Keratinocyte (primary cell): ENCODE measurements around the gene SNHG17. TPM values are rescaled to one million over a fixed set of nuclear protein-coding genes. Genes with fewer than 3 reads are reported as not detected.
"Not testable (repeated sequence)": the region's sequence is repeated elsewhere in the genome, so short reads cannot be mapped to it uniquely, and the experiment has no call there.

ENCODE experiments used
- DNase-seq: peaks from one replicate; pipeline ENCODE4 v3.0.0-alpha.2; 2011; ENCODE audit warnings: low read depth, missing footprints, low spot score
- FAIRE-seq: peaks from 2 replicates; lab custom pipeline; 2011; peaks lifted over from hg19 to GRCh38; lab: Jason Lieb, UNC
- H2AFZ ChIP-seq: 2 replicates; pipeline ENCODE4 v1.6.0; 2012; ENCODE audit warnings: low read length, control low read depth, inconsistent platforms; ENCODE audit not compliant: control insufficient read depth
- H3K27ac ChIP-seq: 2 replicates; pipeline ENCODE4 v1.5.1; 2011; ENCODE audit warnings: low read length; ENCODE audit not compliant: control insufficient read depth, insufficient read depth
- H3K27me3 ChIP-seq: 3 replicates; pipeline ENCODE4 v1.6.0; 2011; ENCODE audit warnings: low read length; ENCODE audit not compliant: control insufficient read depth, insufficient read depth; ENCODE audit errors: extremely low read depth
- H3K36me3 ChIP-seq, 2 experiments: 2 replicates in 1 of 2; 3 replicates in 1 of 2; pipeline ENCODE4 v1.5.1; 2011; ENCODE audit warnings: low read length in 2 of 2, mild to moderate bottlenecking in 1 of 2; ENCODE audit not compliant: control insufficient read depth in 2 of 2, insufficient read depth in 2 of 2; ENCODE audit errors: extremely low read depth in 1 of 2
- H3K4me1 ChIP-seq: 3 replicates; pipeline ENCODE4 v1.5.1; 2011; ENCODE audit warnings: low read length; ENCODE audit not compliant: control insufficient read depth, insufficient read depth; ENCODE audit errors: extremely low read depth
- H3K4me2 ChIP-seq: 3 replicates; pipeline ENCODE4 v1.6.0; 2011; ENCODE audit warnings: low read depth, low read length; ENCODE audit not compliant: control insufficient read depth, insufficient read depth; ENCODE audit errors: extremely low read depth
- H3K4me3 ChIP-seq, 3 experiments: fragments of 200-600 bp in 1 of 3; sonication (generic) in 1 of 3; 2 replicates in 2 of 3; 3 replicates in 1 of 3; pipeline ENCODE4 v1.5.1; 2011 to 2016; ENCODE audit warnings: low read length in 3 of 3, mild to moderate bottlenecking in 3 of 3, control low read depth in 2 of 3, inconsistent platforms in 1 of 3, low read depth in 1 of 3, mixed read lengths in 1 of 3, mixed run types in 1 of 3, moderate library complexity in 1 of 3; ENCODE audit not compliant: control insufficient read depth in 2 of 3, insufficient read depth in 2 of 3; ENCODE audit errors: extremely low read depth in 1 of 3
- H3K79me2 ChIP-seq: 2 replicates; pipeline ENCODE4 v1.6.0; 2012; ENCODE audit warnings: low read length; ENCODE audit not compliant: control insufficient read depth, insufficient read depth
- H3K9ac ChIP-seq: 3 replicates; pipeline ENCODE4 v1.6.0; 2011; ENCODE audit warnings: low read length; ENCODE audit not compliant: control insufficient read depth, insufficient read depth; ENCODE audit errors: extremely low read depth
- H3K9me1 ChIP-seq: 3 replicates; pipeline ENCODE4 v1.6.0; 2011; ENCODE audit warnings: low read length; ENCODE audit not compliant: control insufficient read depth, insufficient read depth; ENCODE audit errors: extremely low read depth
- H3K9me3 ChIP-seq: 2 replicates; pipeline ENCODE4 v1.5.1; 2012; ENCODE audit warnings: low read depth, low read length; ENCODE audit not compliant: control insufficient read depth
- H4K20me1 ChIP-seq: 3 replicates; pipeline ENCODE4 v1.6.0; 2011; ENCODE audit warnings: low read length; ENCODE audit not compliant: control insufficient read depth, insufficient read depth; ENCODE audit errors: extremely low read depth
- EZH2 ChIP-seq: IDR thresholded peaks from one replicate; pipeline ENCODE4 v1.6.1; 2012; ENCODE audit warnings: inconsistent platforms, mild to moderate bottlenecking, low read length, moderate library complexity
- dilution Hi-C: fragments of 300-500 bp; cut with MboI; formaldehyde crosslinking; loops from one replicate; pipeline ENCODE4 v1.7.0; 2020; ENCODE audit warnings: low sequenced_read_pairs; ENCODE audit not compliant: extremely low pct_ligation_motif_present
- polyA plus RNA-seq, 5 experiments: library from polyadenylated mRNA; depleted of rRNA in 3 of 5; stranded (reverse) in 3 of 5; stranded (forward) in 1 of 5; unstranded in 1 of 5; fragments of >200 nt; gene quantifications; 1 replicate in 1 of 5; 2 replicates in 3 of 5; 3 replicates in 1 of 5; pipeline versions ENCODE4 v1.2.1 to v1.2.3, GENCODE V29; 2011 to 2012; ENCODE audit warnings: missing spikeins in 2 of 5, low read depth in 1 of 5, low replicate concordance in 1 of 5
- TF ChIP-seq, protein P1 (sequence below), 3 experiments: IDR thresholded peaks in 1 of 3; conservative IDR thresholded peaks in 1 of 3; optimal IDR thresholded peaks in 1 of 3; 2 replicates in 2 of 3; 3 replicates in 1 of 3; pipeline versions ENCODE3 to v1.5.1; 2011; ENCODE audit warnings: low read length in 3 of 3, mild to moderate bottlenecking in 3 of 3, moderate library complexity in 2 of 3, control low read depth in 1 of 3, inconsistent platforms in 1 of 3; ENCODE audit not compliant: insufficient read depth in 2 of 3; ENCODE audit errors: extremely low read depth in 1 of 3

The SNHG17 gene
- polyA plus RNA-seq, 1 donor (not counting 4 experiments of a cell fraction or from before 2014, with no cell fraction given), result 25.3 TPM

GRCh38 chr20:38412877-38413577, 22.1 kb downstream of the SNHG17 start:
- Histone ChIP-seq H3K79me2 (no peaks in the 10 kb centered on the region), H3K27me3 (no peaks in the 10 kb centered on the region), H3K36me3 (peaks cover 14 to 21% of the 10 kb centered on the region in 2 experiments), H4K20me1 (no peaks in the 10 kb centered on the region), H3K4me2 (no peak overlapping the region), H3K4me1 (no peaks in the 10 kb centered on the region), H2AFZ (no peak overlapping the region), H3K4me3 (no peak overlapping the region), H3K27ac (no peak overlapping the region), H3K9ac (no peak overlapping the region), H3K9me3 (no peaks in the 10 kb centered on the region), H3K9me1 (no peaks in the 10 kb centered on the region)
- TF ChIP-seq, protein P1, sequence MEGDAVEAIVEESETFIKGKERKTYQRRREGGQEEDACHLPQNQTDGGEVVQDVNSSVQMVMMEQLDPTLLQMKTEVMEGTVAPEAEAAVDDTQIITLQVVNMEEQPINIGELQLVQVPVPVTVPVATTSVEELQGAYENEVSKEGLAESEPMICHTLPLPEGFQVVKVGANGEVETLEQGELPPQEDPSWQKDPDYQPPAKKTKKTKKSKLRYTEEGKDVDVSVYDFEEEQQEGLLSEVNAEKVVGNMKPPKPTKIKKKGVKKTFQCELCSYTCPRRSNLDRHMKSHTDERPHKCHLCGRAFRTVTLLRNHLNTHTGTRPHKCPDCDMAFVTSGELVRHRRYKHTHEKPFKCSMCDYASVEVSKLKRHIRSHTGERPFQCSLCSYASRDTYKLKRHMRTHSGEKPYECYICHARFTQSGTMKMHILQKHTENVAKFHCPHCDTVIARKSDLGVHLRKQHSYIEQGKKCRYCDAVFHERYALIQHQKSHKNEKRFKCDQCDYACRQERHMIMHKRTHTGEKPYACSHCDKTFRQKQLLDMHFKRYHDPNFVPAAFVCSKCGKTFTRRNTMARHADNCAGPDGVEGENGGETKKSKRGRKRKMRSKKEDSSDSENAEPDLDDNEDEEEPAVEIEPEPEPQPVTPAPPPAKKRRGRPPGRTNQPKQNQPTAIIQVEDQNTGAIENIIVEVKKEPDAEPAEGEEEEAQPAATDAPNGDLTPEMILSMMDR (optimal IDR thresholded peaks at IDR 0.05 in 1 of 3, IDR thresholded peaks at IDR 0.05 in 1 of 3, conservative IDR thresholded peaks at IDR 0.05 in 1 of 3; ENCODE audit: extremely low read depth in 1 of 3, insufficient read depth in 2 of 3, low read length in 3 of 3), result no peak
- no peak for TF ChIP-seq EZH2
- dilution Hi-C loops, result no loop called here
- DNase-seq (no peak), FAIRE-seq (no peak)

DNA sequence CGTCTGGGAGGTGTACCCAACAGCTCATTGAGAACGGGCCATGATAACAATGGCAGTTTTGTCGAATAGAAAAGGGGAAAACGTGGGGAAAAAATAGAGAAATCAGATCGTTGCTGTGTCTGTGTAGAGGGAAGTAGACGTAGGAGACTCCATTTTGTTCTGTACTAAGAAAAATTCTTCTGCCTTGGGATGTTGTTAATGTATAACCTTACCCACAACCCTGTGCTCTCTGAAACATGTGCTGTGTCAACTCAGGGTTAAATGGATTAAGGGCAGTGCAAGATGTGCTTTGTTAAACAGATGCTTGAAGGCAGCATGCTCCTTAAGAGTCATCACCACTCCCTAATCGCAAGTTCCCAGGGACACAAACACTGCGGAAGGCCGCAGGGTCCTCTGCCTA, 27.3 kb downstream of the SNHG17 start:
- H2AFZ ChIP-seq, H3K27me3 ChIP-seq, H3K27ac ChIP-seq, H3K4me3 ChIP-seq, FAIRE-seq, H4K20me1 ChIP-seq, H3K9me1 ChIP-seq, H3K4me1 ChIP-seq, H3K4me2 ChIP-seq, dilution Hi-C loops, DNase-seq, H3K79me2 ChIP-seq, H3K36me3 ChIP-seq, H3K9ac ChIP-seq, H3K9me3 ChIP-seq: not testable (repeated sequence)

GRCh38 chr20:38407321-38407720, 27.8 kb downstream of the SNHG17 start:
- Histone ChIP-seq H3K9me1 (no peaks in the 10 kb centered on the region), H3K79me2 (no peaks in the 10 kb centered on the region), H3K27ac (no peak overlapping the region), H4K20me1 (no peaks in the 10 kb centered on the region), H2AFZ (no peak overlapping the region), H3K4me3 (no peak overlapping the region), H3K4me2 (no peak overlapping the region), H3K4me1 (no peaks in the 10 kb centered on the region), H3K9me3 (no peaks in the 10 kb centered on the region), H3K27me3 (no peaks in the 10 kb centered on the region), H3K36me3 (peaks cover 1 to 5% of the 10 kb centered on the region in 2 experiments), H3K9ac (no peak overlapping the region)
- FAIRE-seq (no peak), DNase-seq (no peak)
- no peak for TF ChIP-seq EZH2
- TF ChIP-seq, protein P1 (optimal IDR thresholded peaks at IDR 0.05 in 1 of 3, IDR thresholded peaks at IDR 0.05 in 1 of 3, conservative IDR thresholded peaks at IDR 0.05 in 1 of 3; ENCODE audit: extremely low read depth in 1 of 3, insufficient read depth in 2 of 3, low read length in 3 of 3), result no peak
- dilution Hi-C loops, result no loop called here
